ENCODE measurements around the gene ZNF439.
"Not testable (repeated sequence)": the region's sequence is repeated elsewhere in the genome, so short reads cannot be mapped to it uniquely, and the experiment has no call there.

Gene ZNF439

GRCh38 chr19:11867766-11868165 lies 19.2 kb downstream of the ZNF439 start:
- H3K27ac ChIP-seq (ENCODE audit: insufficient read depth in 1 of 2, low read depth in 1 of 2, low read length in 2 of 2, poor library complexity in 1 of 2, severe bottlenecking in 2 of 2); H3K4me1 ChIP-seq (ENCODE audit: control extremely low read depth in 1 of 4, control insufficient read depth in 4 of 4, insufficient read depth in 4 of 4, low read length in 3 of 4); POLR2A ChIA-PET; H3K27me3 ChIP-seq (replicated peaks in 2 of 5; ENCODE audit: control insufficient read depth in 4 of 5, insufficient read depth in 5 of 5, low read length in 4 of 5); DNase-seq; H3K4me3 ChIP-seq (ENCODE audit: control insufficient read depth in 1 of 7, extremely low read depth in 1 of 7, insufficient read depth in 4 of 7, low read depth in 2 of 7, low read length in 6 of 7); CTCF ChIA-PET: not testable (repeated sequence)
- Histone ChIP-seq H3K36me3 (ENCODE audit: control insufficient read depth in 4 of 4, insufficient read depth in 4 of 4, low read length in 3 of 4) (peaks cover 42 to 77% (median 48%) of the 10 kb centered on the region in 4 experiments), H3K9me3 (ENCODE audit: control extremely low read depth in 1 of 5, control insufficient read depth in 4 of 5, insufficient read depth in 2 of 5, low read depth in 1 of 5, low read length in 4 of 5) (peaks cover 18 to 89% (median 68%) of the 10 kb centered on the region in 5 experiments)
- WGBS (ENCODE audit: insufficient coverage), result no CpG with 5 or more reads among the region's 4 CpGs

- Histone ChIP-seq H3K27me3 (replicated peaks in 2 of 5; ENCODE audit: control insufficient read depth in 4 of 5, insufficient read depth in 5 of 5, low read length in 4 of 5) (no peaks in the 10 kb centered on the region), H3K36me3 (ENCODE audit: control insufficient read depth in 4 of 4, insufficient read depth in 4 of 4, low read length in 3 of 4) (peaks cover 43 to 76% (median 48%) of the 10 kb centered on the region in 4 experiments), H3K27ac (ENCODE audit: insufficient read depth in 1 of 2, low read depth in 1 of 2, low read length in 2 of 2, poor library complexity in 1 of 2, severe bottlenecking in 2 of 2) (no peak overlapping the region), H3K4me1 (ENCODE audit: control extremely low read depth in 1 of 4, control insufficient read depth in 4 of 4, insufficient read depth in 4 of 4, low read length in 3 of 4) (no peaks in the 10 kb centered on the region), H3K9me3 (ENCODE audit: control extremely low read depth in 1 of 5, control insufficient read depth in 4 of 5, insufficient read depth in 2 of 5, low read depth in 1 of 5, low read length in 4 of 5) (peaks cover 18 to 86% (median 67%) of the 10 kb centered on the region in 5 experiments), H3K4me3 (ENCODE audit: control insufficient read depth in 1 of 7, extremely low read depth in 1 of 7, insufficient read depth in 4 of 7, low read depth in 2 of 7, low read length in 6 of 7) (peak overlapping the region in 1 of 7 experiments; percentile 35)
- ChIA-PET CTCF (no interaction called here), POLR2A (no interaction called here)
- 98% methylated on average over 6 of the region's 8 CpGs for WGBS (ENCODE audit: insufficient coverage)
- DNase-seq, result peak in 1 of 3 donors; percentile 26
Observed at GRCh38 chr19:11868188-11868587, 19.7 kb downstream of the ZNF439 start.

GRCh38 chr19:11872624-11873023 lies 24.1 kb downstream of the ZNF439 start:
- H3K4me3 ChIP-seq (ENCODE audit: control insufficient read depth in 1 of 7, extremely low read depth in 1 of 7, insufficient read depth in 4 of 7, low read depth in 2 of 7, low read length in 6 of 7), result no peak overlapping the region
- POLR2A ChIA-PET, result interaction anchor here (0.5 kb wide), 1 partner anchor 435 kb away, joined by 4 read pairs; no protein-coding TSS in a partner anchor
- peaks cover 10 to 44% (median 31%) of the 10 kb centered on the region in 5 experiments for H3K9me3 ChIP-seq (ENCODE audit: control extremely low read depth in 1 of 5, control insufficient read depth in 4 of 5, insufficient read depth in 2 of 5, low read depth in 1 of 5, low read length in 4 of 5)
- no peak overlapping the region for H3K27ac ChIP-seq (ENCODE audit: insufficient read depth in 1 of 2, low read depth in 1 of 2, low read length in 2 of 2, poor library complexity in 1 of 2, severe bottlenecking in 2 of 2)
- WGBS (ENCODE audit: insufficient coverage), result 100% methylated on average over 7 of the region's 9 CpGs
- no peak for DNase-seq
- H3K27me3 ChIP-seq (replicated peaks in 2 of 5; ENCODE audit: control insufficient read depth in 4 of 5, insufficient read depth in 5 of 5, low read length in 4 of 5), result no peaks in the 10 kb centered on the region
- no peaks in the 10 kb centered on the region for H3K4me1 ChIP-seq (ENCODE audit: control extremely low read depth in 1 of 4, control insufficient read depth in 4 of 4, insufficient read depth in 4 of 4, low read length in 3 of 4)
- peaks cover 20 to 32% (median 23%) of the 10 kb centered on the region in 4 experiments for H3K36me3 ChIP-seq (ENCODE audit: control insufficient read depth in 4 of 4, insufficient read depth in 4 of 4, low read length in 3 of 4)
- CTCF ChIA-PET, result no interaction called here

- ChIA-PET POLR2A (no interaction called here), CTCF (no interaction called here)
- Histone ChIP-seq H3K36me3 (ENCODE audit: control insufficient read depth in 4 of 4, insufficient read depth in 4 of 4, low read length in 3 of 4) (peaks cover 8 to 21% (median 13%) of the 10 kb centered on the region in 4 experiments), H3K27me3 (replicated peaks in 2 of 5; ENCODE audit: control insufficient read depth in 4 of 5, insufficient read depth in 5 of 5, low read length in 4 of 5) (no peaks in the 10 kb centered on the region), H3K9me3 (ENCODE audit: control extremely low read depth in 1 of 5, control insufficient read depth in 4 of 5, insufficient read depth in 2 of 5, low read depth in 1 of 5, low read length in 4 of 5) (peaks cover 7 to 33% (median 24%) of the 10 kb centered on the region in 5 experiments), H3K4me1 (ENCODE audit: control extremely low read depth in 1 of 4, control insufficient read depth in 4 of 4, insufficient read depth in 4 of 4, low read length in 3 of 4) (no peaks in the 10 kb centered on the region), H3K4me3 (ENCODE audit: control insufficient read depth in 1 of 7, extremely low read depth in 1 of 7, insufficient read depth in 4 of 7, low read depth in 2 of 7, low read length in 6 of 7) (no peak overlapping the region), H3K27ac (ENCODE audit: insufficient read depth in 1 of 2, low read depth in 1 of 2, low read length in 2 of 2, poor library complexity in 1 of 2, severe bottlenecking in 2 of 2) (no peak overlapping the region)
- no peak for DNase-seq
- WGBS (ENCODE audit: insufficient coverage), result no CpG with 5 or more reads among the region's 1 CpG
Observed at GRCh38 chr19:11873762-11874161, 25.2 kb downstream of the ZNF439 start.

GRCh38 chr19:11879687-11880266 lies 31.3 kb downstream of the ZNF439 start:
- CTCF ChIA-PET, result interaction anchor here (0.9 to 3.5 kb wide), 9 partner anchors 9 to 261 kb away, joined by 3 to 9 read pairs (median 5); partner anchors contain the start of gene ZNF20
- H3K36me3 ChIP-seq (ENCODE audit: control insufficient read depth in 4 of 4, insufficient read depth in 4 of 4, low read length in 3 of 4); H3K27ac ChIP-seq (ENCODE audit: insufficient read depth in 1 of 2, low read depth in 1 of 2, low read length in 2 of 2, poor library complexity in 1 of 2, severe bottlenecking in 2 of 2); DNase-seq; H3K27me3 ChIP-seq (replicated peaks in 2 of 5; ENCODE audit: control insufficient read depth in 4 of 5, insufficient read depth in 5 of 5, low read length in 4 of 5); POLR2A ChIA-PET; H3K4me3 ChIP-seq (ENCODE audit: control insufficient read depth in 1 of 7, extremely low read depth in 1 of 7, insufficient read depth in 4 of 7, low read depth in 2 of 7, low read length in 6 of 7): not testable (repeated sequence)
- Histone ChIP-seq H3K4me1 (ENCODE audit: control extremely low read depth in 1 of 4, control insufficient read depth in 4 of 4, insufficient read depth in 4 of 4, low read length in 3 of 4) (peaks cover 0 to 21% (median 9%) of the 10 kb centered on the region in 4 experiments), H3K9me3 (ENCODE audit: control extremely low read depth in 1 of 5, control insufficient read depth in 4 of 5, insufficient read depth in 2 of 5, low read depth in 1 of 5, low read length in 4 of 5) (peaks cover 0 to 14% (median 8%) of the 10 kb centered on the region in 5 experiments)
- 88% methylated on average over 10 of the region's 16 CpGs for WGBS (ENCODE audit: insufficient coverage)

GRCh38 chr19:11880598-11880997 lies 32.1 kb downstream of the ZNF439 start:
- CTCF ChIA-PET, result interaction anchor here (0.8 to 4.6 kb wide), 8 partner anchors 22 to 112 kb away, joined by 3 to 22 read pairs (median 4); partner anchors contain the start of genes ZNF439 and ZNF491
- WGBS (ENCODE audit: insufficient coverage), result 96% methylated on average over 12 of the region's 12 CpGs
- no peaks in the 10 kb centered on the region for H3K27me3 ChIP-seq (replicated peaks in 2 of 5; ENCODE audit: control insufficient read depth in 4 of 5, insufficient read depth in 5 of 5, low read length in 4 of 5)
- no peak for DNase-seq
- peaks cover 0 to 21% (median 9%) of the 10 kb centered on the region in 4 experiments for H3K4me1 ChIP-seq (ENCODE audit: control extremely low read depth in 1 of 4, control insufficient read depth in 4 of 4, insufficient read depth in 4 of 4, low read length in 3 of 4)
- no peaks in the 10 kb centered on the region for H3K36me3 ChIP-seq (ENCODE audit: control insufficient read depth in 4 of 4, insufficient read depth in 4 of 4, low read length in 3 of 4)
- H3K4me3 ChIP-seq (ENCODE audit: control insufficient read depth in 1 of 7, extremely low read depth in 1 of 7, insufficient read depth in 4 of 7, low read depth in 2 of 7, low read length in 6 of 7), result no peak overlapping the region
- peaks cover 0 to 15% (median 8%) of the 10 kb centered on the region in 5 experiments for H3K9me3 ChIP-seq (ENCODE audit: control extremely low read depth in 1 of 5, control insufficient read depth in 4 of 5, insufficient read depth in 2 of 5, low read depth in 1 of 5, low read length in 4 of 5)
- POLR2A ChIA-PET, result no interaction called here
- H3K27ac ChIP-seq (ENCODE audit: insufficient read depth in 1 of 2, low read depth in 1 of 2, low read length in 2 of 2, poor library complexity in 1 of 2, severe bottlenecking in 2 of 2), result no peak overlapping the region

GRCh38 chr19:11881151-11881800 lies 32.8 kb downstream of the ZNF439 start:
- peaks cover 0 to 21% (median 9%) of the 10 kb centered on the region in 4 experiments for H3K4me1 ChIP-seq (ENCODE audit: control extremely low read depth in 1 of 4, control insufficient read depth in 4 of 4, insufficient read depth in 4 of 4, low read length in 3 of 4)
- H3K36me3 ChIP-seq (ENCODE audit: control insufficient read depth in 4 of 4, insufficient read depth in 4 of 4, low read length in 3 of 4), result no peaks in the 10 kb centered on the region
- no peak overlapping the region for H3K27ac ChIP-seq (ENCODE audit: insufficient read depth in 1 of 2, low read depth in 1 of 2, low read length in 2 of 2, poor library complexity in 1 of 2, severe bottlenecking in 2 of 2)
- H3K27me3 ChIP-seq (replicated peaks in 2 of 5; ENCODE audit: control insufficient read depth in 4 of 5, insufficient read depth in 5 of 5, low read length in 4 of 5), result no peaks in the 10 kb centered on the region
- ChIA-PET POLR2A (no interaction called here), CTCF (interaction anchor here (0.8 to 4.8 kb wide), 7 partner anchors 33 to 108 kb away, joined by 3 to 22 read pairs (median 6); partner anchors contain the start of genes ZNF439, ZNF491 and ZNF763)
- peak overlapping the region in 1 of 7 experiments; percentile 38 for H3K4me3 ChIP-seq (ENCODE audit: control insufficient read depth in 1 of 7, extremely low read depth in 1 of 7, insufficient read depth in 4 of 7, low read depth in 2 of 7, low read length in 6 of 7)
- 12% methylated on average over 9 of the region's 10 CpGs for WGBS (ENCODE audit: insufficient coverage)
- peak; percentile 76 to 88 (median 83) for DNase-seq
- peaks cover 0 to 16% (median 8%) of the 10 kb centered on the region in 5 experiments for H3K9me3 ChIP-seq (ENCODE audit: control extremely low read depth in 1 of 5, control insufficient read depth in 4 of 5, insufficient read depth in 2 of 5, low read depth in 1 of 5, low read length in 4 of 5)

All from common myeloid progenitor, CD34-positive (primary cell).